ENCODE measurements around the gene ADAM8. TPM values are rescaled to one million over a fixed set of nuclear protein-coding genes. Genes with fewer than 3 reads are reported as not detected.

Gene ADAM8
- total and polyA plus RNA-seq, 2 of the 4 experiments (the other 2 are of a cell fraction), result under 0.01 to 0.74 TPM

DNA sequence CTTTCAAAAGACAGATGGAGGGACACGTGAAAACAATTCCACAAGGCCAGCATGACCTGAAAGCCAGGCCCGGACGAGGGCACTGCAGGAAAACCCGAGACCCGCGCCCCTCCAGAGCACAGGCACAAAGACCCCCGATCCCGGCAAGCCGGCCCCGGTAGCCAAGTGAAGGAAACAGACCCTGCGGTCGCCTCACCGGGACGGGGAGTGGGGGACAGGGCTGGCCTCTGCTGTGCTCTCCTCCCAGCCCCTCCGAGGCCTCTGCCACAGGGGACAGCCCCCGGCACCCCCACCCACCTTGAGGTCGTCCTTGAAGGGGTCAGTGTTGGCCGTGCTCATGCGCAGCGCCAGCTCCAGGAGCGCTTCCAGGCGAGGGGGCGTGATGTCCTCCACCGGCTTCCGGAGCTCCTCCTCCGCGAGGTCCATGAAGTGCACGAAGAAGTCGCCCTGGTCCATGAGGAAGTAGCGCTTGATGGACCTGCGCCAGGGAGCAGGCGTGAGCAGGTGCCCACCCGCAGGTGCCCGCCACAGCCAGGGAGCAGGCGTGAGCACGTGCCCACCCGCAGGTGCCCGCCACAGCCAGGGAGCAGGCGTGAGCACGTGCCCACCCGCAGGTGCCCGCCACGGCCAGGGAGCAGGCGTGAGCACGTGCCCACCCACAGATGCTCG lies 11.3 kb upstream of the ADAM8 start:
- Histone ChIP-seq H4K8ac (ENCODE audit: low read depth in 2 of 2, low read length in 2 of 2) (no peak overlapping the region), H3K27ac (ENCODE audit: insufficient read depth, low read length) (no peak overlapping the region), H2AFZ (replicated peaks; ENCODE audit: low read length, poor library complexity) (no peak overlapping the region), H3K4ac (ENCODE audit: low read depth, low read length) (no peak overlapping the region), H3K4me1 (ENCODE audit: control insufficient read depth, insufficient read depth, low read length) (peaks cover 5% of the 10 kb centered on the region), H4K20me1 (ENCODE audit: insufficient read depth, low read length) (no peaks in the 10 kb centered on the region), H2AK5ac (ENCODE audit: low read depth, low read length) (no peak overlapping the region), H3K79me1 (ENCODE audit: low read depth in 1 of 2, low read length in 2 of 2) (peaks cover 3 to 25% of the 10 kb centered on the region in 2 experiments; a peak in 3 of 4 replicates), H4K5ac (ENCODE audit: low read depth, low read length) (no peak overlapping the region), H4K91ac (ENCODE audit: insufficient read depth, low read depth, low read length) (no peak overlapping the region), H3K56ac (ENCODE audit: extremely low read depth, insufficient read depth, low read length) (no peak overlapping the region), H3K4me3 (ENCODE audit: insufficient read depth, low read depth, low read length) (no peak overlapping the region), H2BK20ac (ENCODE audit: low read depth, low read length) (no peak overlapping the region), H3K18ac (ENCODE audit: low read depth, low read length) (no peak overlapping the region), H2AK9ac (replicated peaks; ENCODE audit: low read depth, low read length, poor library complexity) (no peak overlapping the region), H2BK120ac (ENCODE audit: low read depth, low read length) (no peak overlapping the region), H3K27me3 (ENCODE audit: control insufficient read depth, insufficient read depth, low read length) (no peaks in the 10 kb centered on the region), H3K36me3 (ENCODE audit: control insufficient read depth, insufficient read depth, low read length) (peaks cover 67% of the 10 kb centered on the region), H2BK5ac (ENCODE audit: low read depth, low read length, poor library complexity, severe bottlenecking) (no peak overlapping the region), H3K9me1 (ENCODE audit: insufficient read depth, low read length) (peaks cover 8% of the 10 kb centered on the region), H3K9me3 (ENCODE audit: control insufficient read depth, insufficient read depth, low read length) (no peaks in the 10 kb centered on the region), H3K14ac (replicated peaks; ENCODE audit: low read depth, low read length) (no peak overlapping the region), H3K9ac (ENCODE audit: low read depth, low read length) (no peak overlapping the region), H2BK15ac (ENCODE audit: low read depth, low read length) (no peak overlapping the region), H3K23ac (ENCODE audit: low read depth, low read length) (no peak overlapping the region), H3K4me2 (ENCODE audit: low read depth, low read length) (no peak overlapping the region)
- intact Hi-C loops (cut with micrococcal nuclease) (no loop called here), dilution Hi-C loops (cut with HindIII; ENCODE audit: low sequenced_read_pairs, unreplicated experiment) (no loop called here), in situ Hi-C loops (cut with MboI; ENCODE audit: low sequenced_read_pairs) (no loop called here)
- 98% methylated on average over 26 of the region's 46 CpGs; no CpG with 5 or more reads in 1 of the 2 experiments for WGBS, 2 experiments (ENCODE audit: extremely low coverage in 2 of 2, insufficient read length in 1 of 2)
- DNase-seq (no peak), ATAC-seq (ENCODE audit: low read depth) (no peak)
- BruUV-seq (replicated peaks), result no TSS peak
- POLR2A ChIA-PET (ENCODE audit: unreplicated experiment), result no interaction called here
- CTCF ChIA-PET, result no interaction called here
- no peak for TF ChIP-seq NFE2L2 (IDR thresholded peaks at IDR 0.05; ENCODE audit: low read depth, low read length)
- no peak for TF ChIP-seq RAD21 (IDR thresholded peaks at IDR 0.05; ENCODE audit: low read length)
- no peak for TF ChIP-seq RFX5 (IDR thresholded peaks at IDR 0.05; ENCODE audit: low read depth, low read length)
- TF ChIP-seq CTCF (conservative IDR thresholded peaks at IDR 0.05; ENCODE audit: low read depth, low read length), result no peak
- no peak for TF ChIP-seq FOS (IDR thresholded peaks at IDR 0.05; ENCODE audit: low read depth, low read length)
- TF ChIP-seq, protein P1, sequence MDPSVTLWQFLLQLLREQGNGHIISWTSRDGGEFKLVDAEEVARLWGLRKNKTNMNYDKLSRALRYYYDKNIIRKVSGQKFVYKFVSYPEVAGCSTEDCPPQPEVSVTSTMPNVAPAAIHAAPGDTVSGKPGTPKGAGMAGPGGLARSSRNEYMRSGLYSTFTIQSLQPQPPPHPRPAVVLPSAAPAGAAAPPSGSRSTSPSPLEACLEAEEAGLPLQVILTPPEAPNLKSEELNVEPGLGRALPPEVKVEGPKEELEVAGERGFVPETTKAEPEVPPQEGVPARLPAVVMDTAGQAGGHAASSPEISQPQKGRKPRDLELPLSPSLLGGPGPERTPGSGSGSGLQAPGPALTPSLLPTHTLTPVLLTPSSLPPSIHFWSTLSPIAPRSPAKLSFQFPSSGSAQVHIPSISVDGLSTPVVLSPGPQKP (IDR thresholded peaks at IDR 0.05; ENCODE audit: borderline replicate concordance, low read depth, low read length), result no peak
- TF ChIP-seq MAZ (IDR thresholded peaks at IDR 0.05; ENCODE audit: borderline replicate concordance, low read depth, low read length), result no peak
- TF ChIP-seq CHD1 (IDR thresholded peaks at IDR 0.05; ENCODE audit: low read depth, low read length), result no peak
- no peak for TF ChIP-seq BHLHE40 (IDR thresholded peaks at IDR 0.05; ENCODE audit: low read depth, low read length)
- no peak for TF ChIP-seq USF2 (IDR thresholded peaks at IDR 0.05; ENCODE audit: low read depth, low read length)
